Spleen (tissue), 11 donors: Measurements from ENCODE around the gene DAPK2. TPM values are rescaled to one million over a fixed set of nuclear protein-coding genes. Genes with fewer than 3 reads are reported as not detected.

Source experiments
- DNase-seq: peaks from one replicate; pipeline ENCODE4 v3.0.0-alpha.2; 2020
- H3K27ac ChIP-seq, 8 donors: fragments of 200-600 bp; sonication (generic) in 7 of 8; 1 replicate in 4 of 8; 2 replicates in 4 of 8; pipeline versions ENCODE4 v1.5.0 to v1.8.0; 2016 to 2021; ENCODE audit warnings: inconsistent platforms in 4 of 8, mild to moderate bottlenecking in 4 of 8, moderate library complexity in 1 of 8
- H3K27me3 ChIP-seq, 7 donors: fragments of 200-600 bp; sonication (generic) in 6 of 7; replicated peaks in 1 of 7; 1 replicate in 4 of 7; 2 replicates in 3 of 7; pipeline versions ENCODE4 v1.5.0 to v1.8.0; 2016 to 2021; ENCODE audit warnings: inconsistent platforms in 3 of 7, mild to moderate bottlenecking in 1 of 7
- H3K36me3 ChIP-seq, 6 donors: fragments of 200-600 bp; sonication (generic) in 5 of 6; 1 replicate in 4 of 6; 2 replicates in 2 of 6; pipeline versions ENCODE4 v1.5.0 to v1.8.0; 2016 to 2021; ENCODE audit warnings: inconsistent platforms in 2 of 6
- H3K4me1 ChIP-seq, 6 donors: fragments of 200-600 bp; sonication (generic) in 5 of 6; 1 replicate in 3 of 6; 2 replicates in 3 of 6; pipeline versions ENCODE4 v1.5.0 to v1.8.0; 2016 to 2021; ENCODE audit warnings: inconsistent platforms in 3 of 6
- H3K4me3 ChIP-seq, 8 donors: fragments of 200-600 bp; sonication (generic) in 7 of 8; 1 replicate in 4 of 8; 2 replicates in 4 of 8; pipeline versions ENCODE4 v1.5.0 to v1.8.0; 2016 to 2021; ENCODE audit warnings: inconsistent platforms in 4 of 8, mild to moderate bottlenecking in 4 of 8, moderate library complexity in 2 of 8
- H3K9me3 ChIP-seq, 8 donors: fragments of 200-600 bp; sonication (generic) in 7 of 8; 1 replicate in 4 of 8; 2 replicates in 4 of 8; pipeline versions ENCODE4 v1.5.0 to v1.8.0; 2016 to 2021; ENCODE audit warnings: inconsistent platforms in 4 of 8
- POLR2A ChIP-seq, 3 donors: fragments of 450-650 bp; IDR thresholded peaks; one replicate each; pipeline ENCODE4 v1.5.1; 2017; ENCODE audit warnings: antibody characterized with exemption in 3 of 3, mild to moderate bottlenecking in 1 of 3
- POLR2AphosphoS5 ChIP-seq, 3 donors: sonication (generic); formaldehyde crosslinking; IDR thresholded peaks; one replicate each; pipeline ENCODE4 v1.5.1; 2017; ENCODE audit warnings: antibody characterized with exemption in 3 of 3
- WGBS, 5 donors: extraction: QIAGEN DNeasy Blood & Tissue Kit in 3 of 5; methylation state at CpG; one replicate each; pipeline versions ENCODE4 v1.1.5 to v1.1.7; 2013 to 2018; 5-methylcytosine and 5-hydroxymethylcytosine counted together
- intact Hi-C: fragments of 100-400 bp; cut with DNase I; formaldehyde crosslinking; loops from one replicate; pipeline ENCODE4 v1.15.0; 2023; ENCODE audit warnings: low total_unique reads
- polyA plus RNA-seq, 3 donors: library from polyadenylated mRNA; stranded (reverse); fragments of 200-250 nt; gene quantifications; one replicate each; pipeline ENCODE4 v1.2.1, GENCODE V29; 2013
- total RNA-seq, 7 donors: library from RNA; depleted of rRNA in 3 of 7; stranded (reverse); fragments of >200 nt in 3 of 7; fragmentation: NEBNext Ultra II Directional in 4 of 7; extraction: Animal tissue kit (Norgen Biotek cat#: 25700) in 4 of 7; gene quantifications; one replicate each; pipeline versions ENCODE4 v1.1.0 to v1.2.1, GENCODE V29; 2016 to 2021
- TF ChIP-seq, protein P1 (sequence below), 11 experiments: fragments of 200-600 bp in 7 of 11; fragments of 450-650 bp in 4 of 11; sonication (generic) in 4 of 11; IDR thresholded peaks in 8 of 11; conservative IDR thresholded peaks in 3 of 11; 1 replicate in 7 of 11; 2 replicates in 4 of 11; pipeline versions ENCODE4 v1.4.0 to v1.8.0; 2016 to 2021; ENCODE audit warnings: antibody characterized with exemption in 11 of 11, inconsistent platforms in 4 of 11, mild to moderate bottlenecking in 1 of 11
- donor health status: healthy with polysubstance abuse.
- donor health status: DM: no; HTN: no; CAD: no; lungs with moderate emphysema.
- donor health status: DM: no; HTN: no; CAD: no.
- donor health status: Bipolar disorder and iron deficiency.
- donor health status: healthy.
- donor health status: DM: no; HTN: no; CAD: no.
- donor health status: DM: yes; HTN: yes; CAD: no.

Gene DAPK2
- total and polyA plus RNA-seq, 10 donors, result 4.9 to 38.3 (median 15.5) TPM

DNA sequence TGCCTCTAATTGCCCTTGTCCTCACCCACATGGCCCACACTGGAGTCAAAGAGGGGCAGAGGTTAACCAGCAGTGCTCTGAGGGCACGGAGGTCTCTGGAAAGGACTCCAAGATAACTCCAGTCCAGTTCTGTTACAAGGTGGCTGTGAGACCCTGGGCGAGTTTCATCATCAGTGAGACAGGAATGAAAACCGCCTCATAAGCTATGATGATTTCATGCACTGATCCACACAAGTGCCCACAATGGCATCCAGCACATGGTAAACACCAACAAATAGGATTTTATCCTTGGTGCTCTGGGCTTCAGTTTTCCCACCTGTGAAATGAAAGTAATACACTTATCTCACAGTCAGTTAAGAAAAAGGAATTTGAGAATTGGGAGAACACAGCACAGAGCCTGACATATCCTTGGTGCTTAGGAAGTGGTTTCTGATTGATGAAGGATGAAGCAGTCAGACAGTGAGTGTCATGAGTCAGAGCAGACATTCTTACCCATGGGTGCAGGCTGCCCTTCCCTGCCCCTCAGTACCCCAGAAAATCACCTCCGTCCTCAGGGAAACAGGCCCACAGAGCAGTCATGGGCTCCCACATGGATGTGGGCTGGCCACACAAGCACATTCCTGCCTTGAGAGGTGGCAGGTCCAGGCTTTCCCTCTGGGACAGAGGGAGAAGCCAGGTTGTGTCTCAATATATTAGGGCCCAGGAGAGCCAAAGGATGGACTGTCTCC, 48.4 kb downstream of the DAPK2 start:
- Histone ChIP-seq H3K4me3 (no peak overlapping the region), H3K36me3 (no peaks in the 10 kb centered on the region), H3K9me3 (no peaks in the 10 kb centered on the region), H3K27me3 (no peaks in the 10 kb centered on the region), H3K4me1 (peaks cover 13 to 88% (median 40%) of the 10 kb centered on the region in 6 donors), H3K27ac (peak overlapping the region in 6 of 8 donors; percentile 49 to 87 (median 56))
- intact Hi-C loops, result no loop called here
- WGBS, 5 donors, result 80 to 93% (median 86%) methylated on average over 4 of the region's 4 CpGs
- TF ChIP-seq, protein P1, sequence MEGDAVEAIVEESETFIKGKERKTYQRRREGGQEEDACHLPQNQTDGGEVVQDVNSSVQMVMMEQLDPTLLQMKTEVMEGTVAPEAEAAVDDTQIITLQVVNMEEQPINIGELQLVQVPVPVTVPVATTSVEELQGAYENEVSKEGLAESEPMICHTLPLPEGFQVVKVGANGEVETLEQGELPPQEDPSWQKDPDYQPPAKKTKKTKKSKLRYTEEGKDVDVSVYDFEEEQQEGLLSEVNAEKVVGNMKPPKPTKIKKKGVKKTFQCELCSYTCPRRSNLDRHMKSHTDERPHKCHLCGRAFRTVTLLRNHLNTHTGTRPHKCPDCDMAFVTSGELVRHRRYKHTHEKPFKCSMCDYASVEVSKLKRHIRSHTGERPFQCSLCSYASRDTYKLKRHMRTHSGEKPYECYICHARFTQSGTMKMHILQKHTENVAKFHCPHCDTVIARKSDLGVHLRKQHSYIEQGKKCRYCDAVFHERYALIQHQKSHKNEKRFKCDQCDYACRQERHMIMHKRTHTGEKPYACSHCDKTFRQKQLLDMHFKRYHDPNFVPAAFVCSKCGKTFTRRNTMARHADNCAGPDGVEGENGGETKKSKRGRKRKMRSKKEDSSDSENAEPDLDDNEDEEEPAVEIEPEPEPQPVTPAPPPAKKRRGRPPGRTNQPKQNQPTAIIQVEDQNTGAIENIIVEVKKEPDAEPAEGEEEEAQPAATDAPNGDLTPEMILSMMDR (IDR thresholded peaks at IDR 0.05 in 8 of 11, conservative IDR thresholded peaks at IDR 0.05 in 3 of 11), result no peak
- TF ChIP-seq POLR2A (IDR thresholded peaks at IDR 0.05) (no peak), POLR2AphosphoS5 (IDR thresholded peaks at IDR 0.05) (no peak)
- DNase-seq, result no peak

DNA sequence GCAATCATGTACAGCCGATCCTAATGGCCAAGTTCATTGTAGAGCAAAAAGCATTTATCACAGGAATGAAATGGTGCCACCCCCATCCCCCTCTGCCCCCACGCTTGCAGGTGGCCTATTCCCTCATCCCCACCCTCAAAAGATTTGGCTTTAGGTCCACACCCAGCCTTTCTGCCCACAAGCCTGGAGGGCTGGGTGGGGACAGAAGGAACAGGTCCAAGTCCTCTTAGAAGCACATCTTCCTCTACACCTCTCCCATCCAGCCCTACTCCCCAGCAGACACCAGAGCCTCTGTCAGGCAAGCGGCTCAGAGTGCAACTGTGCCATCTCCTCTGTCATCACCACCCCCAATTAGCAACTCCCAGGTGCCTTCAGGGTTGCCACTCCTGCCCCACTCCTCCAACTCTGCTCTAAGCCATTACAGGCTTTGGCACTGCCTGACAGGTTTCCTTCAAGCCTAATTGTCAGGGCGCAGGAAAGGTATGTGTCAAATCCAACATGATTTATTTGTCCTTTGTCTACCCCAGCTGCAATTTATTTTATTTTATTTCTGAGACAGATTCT, 49.4 kb downstream of the DAPK2 start:
- 88 to 100% (median 94%) methylated on average over 3 to 4 of the region's 4 CpGs for WGBS, 5 donors
- Histone ChIP-seq H3K27me3 (no peaks in the 10 kb centered on the region), H3K4me1 (peaks cover 19 to 94% (median 50%) of the 10 kb centered on the region in 6 donors), H3K9me3 (no peaks in the 10 kb centered on the region), H3K4me3 (no peak overlapping the region), H3K27ac (peak overlapping the region in 2 of 8 donors; percentile 8 to 40), H3K36me3 (no peaks in the 10 kb centered on the region)
- DNase-seq, result no peak
- intact Hi-C loops, result no loop called here
- no peak for TF ChIP-seq POLR2AphosphoS5 (IDR thresholded peaks at IDR 0.05)
- no peak for TF ChIP-seq POLR2A (IDR thresholded peaks at IDR 0.05)
- TF ChIP-seq, protein P1 (IDR thresholded peaks at IDR 0.05 in 8 of 11, conservative IDR thresholded peaks at IDR 0.05 in 3 of 11), result no peak

DNA sequence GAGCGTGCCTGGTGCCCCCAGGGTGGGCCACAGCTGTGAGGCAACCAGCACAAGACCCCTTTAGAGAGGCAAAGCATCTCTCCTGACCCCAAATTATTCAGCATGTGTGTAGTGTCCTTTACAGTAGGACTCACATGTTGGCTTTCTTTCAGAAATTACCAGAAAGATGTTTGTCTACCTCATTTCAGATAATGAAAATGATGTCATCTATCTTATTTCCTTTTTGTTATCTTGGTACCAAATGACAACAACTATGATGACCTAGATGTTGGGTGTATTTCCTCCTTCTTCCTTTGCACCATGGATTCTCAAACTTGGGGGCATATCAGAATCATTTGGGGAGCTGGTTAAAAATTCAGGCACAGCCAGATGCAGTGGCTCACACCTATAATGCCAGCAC, 50.5 kb downstream of the DAPK2 start:
- Histone ChIP-seq H3K27ac (peak overlapping the region in 1 of 8 donors; percentile 18), H3K36me3 (no peaks in the 10 kb centered on the region), H3K9me3 (no peaks in the 10 kb centered on the region), H3K4me1 (peaks cover 30 to 94% (median 57%) of the 10 kb centered on the region in 6 donors), H3K4me3 (no peak overlapping the region), H3K27me3 (no peaks in the 10 kb centered on the region)
- intact Hi-C loops, result no loop called here
- WGBS, 5 donors, result 86 to 100% (median 97%) methylated on average over 1 of the region's 1 CpG
- TF ChIP-seq, protein P1 (IDR thresholded peaks at IDR 0.05 in 8 of 11, conservative IDR thresholded peaks at IDR 0.05 in 3 of 11), result no peak
- TF ChIP-seq POLR2A (IDR thresholded peaks at IDR 0.05), result no peak
- no peak for TF ChIP-seq POLR2AphosphoS5 (IDR thresholded peaks at IDR 0.05)
- no peak for DNase-seq

DNA sequence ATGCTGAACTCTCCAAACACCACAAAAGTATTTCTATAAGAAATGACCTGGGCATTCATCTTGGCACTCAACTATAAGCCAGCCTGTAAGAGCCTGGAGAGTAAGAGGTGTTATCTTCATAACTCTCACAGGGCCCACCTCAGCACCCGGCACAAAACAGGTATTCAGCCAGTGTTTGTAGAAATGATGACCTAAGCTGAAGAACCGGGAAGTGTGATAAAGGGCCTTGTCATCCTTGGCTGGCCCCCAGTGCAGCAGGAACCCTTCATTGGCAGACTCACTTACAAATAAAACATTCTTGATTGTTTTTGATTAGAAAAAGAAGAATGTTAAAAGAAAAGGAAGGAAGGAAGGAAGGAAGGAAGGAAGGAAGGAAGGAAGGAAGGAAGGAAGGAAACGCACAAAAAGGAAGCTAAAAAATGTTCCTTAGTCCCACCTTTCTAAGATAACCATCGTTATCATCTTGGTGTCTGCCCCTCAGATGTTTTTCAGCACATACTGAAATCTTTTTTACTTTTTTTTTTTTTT, 52.1 kb downstream of the DAPK2 start:
- Histone ChIP-seq H3K9me3 (no peaks in the 10 kb centered on the region), H3K4me3 (no peak overlapping the region), H3K36me3 (no peaks in the 10 kb centered on the region), H3K4me1 (peaks cover 28 to 94% (median 54%) of the 10 kb centered on the region in 6 donors), H3K27me3 (no peaks in the 10 kb centered on the region), H3K27ac (peak overlapping the region in 2 of 8 donors; percentile 23 to 35)
- intact Hi-C loops, result no loop called here
- WGBS, 5 donors, result 33 to 66% (median 52%) methylated on average over 4 of the region's 4 CpGs
- no peak for DNase-seq
- TF ChIP-seq, protein P1 (IDR thresholded peaks at IDR 0.05 in 8 of 11, conservative IDR thresholded peaks at IDR 0.05 in 3 of 11), result no peak
- no peak for TF ChIP-seq POLR2A (IDR thresholded peaks at IDR 0.05)
- no peak for TF ChIP-seq POLR2AphosphoS5 (IDR thresholded peaks at IDR 0.05)
